Measurements from ENCODE around the gene HHIP.

HHIP gene

GRCh38 chr4:144709793-144710525 lies 64.0 kb downstream of the HHIP start:
- DNase-seq (ENCODE audit: low read depth), result no peak

GRCh38 chr4:144710526-144710912 lies 64.6 kb downstream of the HHIP start:
- no peak for DNase-seq (ENCODE audit: low read depth)

GRCh38 chr4:144711700-144712456 lies 65.9 kb downstream of the HHIP start:
- DNase-seq (ENCODE audit: low read depth), result no peak

- no peak for DNase-seq (ENCODE audit: low read depth)
Observed at GRCh38 chr4:144712775-144713174, 66.8 kb downstream of the HHIP start.

GRCh38 chr4:144714166-144714565 lies 68.2 kb downstream of the HHIP start:
- DNase-seq (ENCODE audit: low read depth), result no peak

- no peak for DNase-seq (ENCODE audit: low read depth)
Observed at GRCh38 chr4:144715230-144715629, 69.3 kb downstream of the HHIP start.

- no peak for DNase-seq (ENCODE audit: low read depth)
Observed at GRCh38 chr4:144716778-144717177, 70.8 kb downstream of the HHIP start.

GRCh38 chr4:144718958-144719512 lies 73.1 kb downstream of the HHIP start:
- no peak for DNase-seq (ENCODE audit: low read depth)

GRCh38 chr4:144720491-144720890 lies 74.5 kb downstream of the HHIP start:
- DNase-seq (ENCODE audit: low read depth), result no peak

- DNase-seq (ENCODE audit: low read depth), result no peak
Observed at GRCh38 chr4:144721994-144722393, 76.0 kb downstream of the HHIP start.

GRCh38 chr4:144723471-144723870 lies 77.5 kb downstream of the HHIP start:
- no peak for DNase-seq (ENCODE audit: low read depth)

GRCh38 chr4:144729175-144729574 lies 83.2 kb downstream of the HHIP start:
- no peak for DNase-seq (ENCODE audit: low read depth)

GRCh38 chr4:144732584-144733428 lies 86.8 kb downstream of the HHIP start:
- no peak for DNase-seq (ENCODE audit: low read depth)

GRCh38 chr4:144733566-144733965 lies 87.6 kb downstream of the HHIP start:
- no peak for DNase-seq (ENCODE audit: low read depth)

GRCh38 chr4:144734522-144734921 lies 88.6 kb downstream of the HHIP start:
- no peak for DNase-seq (ENCODE audit: low read depth)

GRCh38 chr4:144738649-144739048 lies 92.7 kb downstream of the HHIP start:
- DNase-seq (ENCODE audit: low read depth), result no peak

- no peak for DNase-seq (ENCODE audit: low read depth)
Observed at GRCh38 chr4:144739511-144740033, 93.6 kb downstream of the HHIP start.

GRCh38 chr4:144740316-144740715 lies 94.4 kb downstream of the HHIP start:
- no peak for DNase-seq (ENCODE audit: low read depth)

- DNase-seq (ENCODE audit: low read depth), result no peak
Observed at GRCh38 chr4:144748814-144749555, 103.0 kb downstream of the HHIP start.

- no peak for DNase-seq (ENCODE audit: low read depth)
Observed at GRCh38 chr4:144750348-144750747, 104.4 kb downstream of the HHIP start.

All from T-helper 22 cell (primary cell).